ENCODE measurements around the gene FPR2. TPM values are rescaled to one million over a fixed set of nuclear protein-coding genes. Genes with fewer than 3 reads are reported as not detected.

FPR2 gene
- total and polyA plus RNA-seq, 3 experiments from 2014 or later = not detected

GRCh38 chr19:51719251-51719988 is 41.6 kb upstream of the FPR2 start:
- H3K27me3 ChIP-seq (ENCODE audit: insufficient read depth, low read length, poor library complexity, severe bottlenecking) = peaks cover 2% of the 10 kb centered on the region
- no peak for DNase-seq
- no peaks in the 10 kb centered on the region for H3K9me3 ChIP-seq (ENCODE audit: low read length)
- H3K36me3 ChIP-seq (ENCODE audit: insufficient read depth, low read length) = no peaks in the 10 kb centered on the region
- Mint-ChIP-seq H3K36me3 (peaks cover 0 to 6% (median 0%) of the 10 kb centered on the region in 3 donors), H3K4me1 (peaks cover 0 to 5% (median 2%) of the 10 kb centered on the region in 3 donors), H3K27ac (no peak overlapping the region), H3K27me3 (peaks cover 28 to 59% of the 10 kb centered on the region in 2 donors), H3K4me3 (no peak overlapping the region), H3K9me3 (peaks cover 0 to 16% (median 0%) of the 10 kb centered on the region in 5 donors)
- H3K4me1 ChIP-seq (ENCODE audit: insufficient read depth, low read length) = no peaks in the 10 kb centered on the region
- H3K27ac ChIP-seq (ENCODE audit: low read depth, low read length) = no peak overlapping the region
- no peak overlapping the region for H3K4me3 ChIP-seq (ENCODE audit: low read length)
- CTCF ChIA-PET = no interaction called here
- POLR2A ChIA-PET = no interaction called here

GRCh38 chr19:51721905-51722304 is 39.1 kb upstream of the FPR2 start:
- no peak overlapping the region for H3K27ac Mint-ChIP-seq
- H3K27me3 ChIP-seq (ENCODE audit: insufficient read depth, low read length, poor library complexity, severe bottlenecking) = peaks cover 3% of the 10 kb centered on the region
- peaks cover 0 to 5% (median 0%) of the 10 kb centered on the region in 3 donors for H3K36me3 Mint-ChIP-seq
- peaks cover 0 to 5% (median 2%) of the 10 kb centered on the region in 3 donors for H3K4me1 Mint-ChIP-seq
- peaks cover 0 to 7% (median 0%) of the 10 kb centered on the region in 5 donors for H3K9me3 Mint-ChIP-seq
- H3K4me3 ChIP-seq (ENCODE audit: low read length) = no peak overlapping the region
- peaks cover 31 to 51% of the 10 kb centered on the region in 2 donors for H3K27me3 Mint-ChIP-seq
- POLR2A ChIA-PET = no interaction called here
- no peaks in the 10 kb centered on the region for H3K9me3 ChIP-seq (ENCODE audit: low read length)
- H3K36me3 ChIP-seq (ENCODE audit: insufficient read depth, low read length) = no peaks in the 10 kb centered on the region
- H3K27ac ChIP-seq (ENCODE audit: low read depth, low read length) = no peak overlapping the region
- no peaks in the 10 kb centered on the region for H3K4me1 ChIP-seq (ENCODE audit: insufficient read depth, low read length)
- CTCF ChIA-PET = no interaction called here
- H3K4me3 Mint-ChIP-seq = no peak overlapping the region
- no peak for DNase-seq

- Mint-ChIP-seq H3K27ac (no peak overlapping the region), H3K4me3 (no peak overlapping the region), H3K27me3 (peaks cover 35 to 52% of the 10 kb centered on the region in 2 donors), H3K36me3 (peaks cover 0 to 5% (median 0%) of the 10 kb centered on the region in 3 donors), H3K9me3 (peaks cover 0 to 11% (median 0%) of the 10 kb centered on the region in 5 donors), H3K4me1 (peaks cover 0 to 5% (median 2%) of the 10 kb centered on the region in 3 donors)
- Histone ChIP-seq H3K4me1 (ENCODE audit: insufficient read depth, low read length) (no peaks in the 10 kb centered on the region), H3K4me3 (ENCODE audit: low read length) (no peak overlapping the region), H3K9me3 (ENCODE audit: low read length) (no peaks in the 10 kb centered on the region), H3K27me3 (ENCODE audit: insufficient read depth, low read length, poor library complexity, severe bottlenecking) (peaks cover 3% of the 10 kb centered on the region), H3K36me3 (ENCODE audit: insufficient read depth, low read length) (no peaks in the 10 kb centered on the region), H3K27ac (ENCODE audit: low read depth, low read length) (no peak overlapping the region)
- CTCF ChIA-PET = no interaction called here
- DNase-seq = no peak
- POLR2A ChIA-PET = no interaction called here
Measured at GRCh38 chr19:51722492-51722891, 38.5 kb upstream of the FPR2 start.

DNA sequence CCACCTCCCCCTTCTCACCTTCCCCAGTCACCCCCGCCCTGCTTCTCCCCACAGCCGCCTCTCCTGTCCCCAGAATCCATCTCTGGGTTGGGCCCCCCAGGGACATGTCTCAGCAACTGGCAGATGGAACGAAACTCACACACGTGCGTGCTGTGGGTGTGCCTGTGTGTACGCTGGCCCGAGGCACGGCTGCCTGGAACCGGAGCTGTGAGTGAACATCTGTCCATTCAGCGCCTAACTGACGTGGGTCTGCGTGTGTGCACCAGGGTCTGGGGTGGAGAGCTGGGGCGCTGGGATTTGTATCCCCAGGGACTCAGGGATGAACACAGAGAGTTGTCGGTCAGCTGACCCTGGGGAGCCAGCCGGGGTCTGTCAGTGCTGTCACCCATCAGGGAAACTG is 36.4 kb upstream of the FPR2 start:
- Histone ChIP-seq H3K9me3 (ENCODE audit: low read length) (no peaks in the 10 kb centered on the region), H3K4me1 (ENCODE audit: insufficient read depth, low read length) (no peaks in the 10 kb centered on the region), H3K4me3 (ENCODE audit: low read length) (no peak overlapping the region), H3K36me3 (ENCODE audit: insufficient read depth, low read length) (no peaks in the 10 kb centered on the region), H3K27me3 (ENCODE audit: insufficient read depth, low read length, poor library complexity, severe bottlenecking) (peaks cover 3% of the 10 kb centered on the region), H3K27ac (ENCODE audit: low read depth, low read length) (no peak overlapping the region)
- POLR2A ChIA-PET = no interaction called here
- Mint-ChIP-seq H3K27ac (no peak overlapping the region), H3K27me3 (peaks cover 41 to 51% of the 10 kb centered on the region in 2 donors), H3K4me1 (no peaks in the 10 kb centered on the region), H3K9me3 (peaks cover 0 to 14% (median 4%) of the 10 kb centered on the region in 5 donors), H3K36me3 (peaks cover 0 to 9% (median 0%) of the 10 kb centered on the region in 3 donors), H3K4me3 (no peak overlapping the region)
- CTCF ChIA-PET = no interaction called here
- DNase-seq = no peak

DNA sequence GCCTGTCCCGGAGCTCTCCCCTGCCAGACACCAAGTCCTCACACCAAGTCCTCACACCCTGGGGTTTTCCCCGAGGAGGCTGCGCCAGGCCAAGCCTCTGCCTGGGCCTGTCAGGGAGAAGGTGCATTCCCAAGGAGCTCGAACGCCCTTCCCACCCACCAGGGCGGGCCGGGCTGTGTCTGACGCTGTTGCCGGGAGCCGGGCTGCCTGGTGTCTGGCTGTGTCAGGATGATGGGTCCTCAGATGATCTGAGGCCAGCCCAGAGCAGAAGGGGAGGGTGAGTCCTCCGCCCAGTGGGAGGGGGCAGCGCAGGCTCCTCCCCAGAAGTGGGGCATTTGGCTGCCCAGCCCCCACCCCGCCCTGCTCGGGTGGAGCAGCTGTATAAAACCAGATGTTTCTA is 34.9 kb upstream of the FPR2 start:
- peaks cover 3% of the 10 kb centered on the region for H3K27me3 ChIP-seq (ENCODE audit: insufficient read depth, low read length, poor library complexity, severe bottlenecking)
- Mint-ChIP-seq H3K27ac (no peak overlapping the region), H3K9me3 (peaks cover 3 to 21% (median 15%) of the 10 kb centered on the region in 5 donors), H3K27me3 (peaks cover 31 to 39% of the 10 kb centered on the region in 2 donors), H3K4me3 (no peak overlapping the region), H3K36me3 (peaks cover 0 to 9% (median 0%) of the 10 kb centered on the region in 3 donors), H3K4me1 (no peaks in the 10 kb centered on the region)
- ChIA-PET POLR2A (no interaction called here), CTCF (no interaction called here)
- H3K4me1 ChIP-seq (ENCODE audit: insufficient read depth, low read length) = no peaks in the 10 kb centered on the region
- no peaks in the 10 kb centered on the region for H3K36me3 ChIP-seq (ENCODE audit: insufficient read depth, low read length)
- H3K9me3 ChIP-seq (ENCODE audit: low read length) = no peaks in the 10 kb centered on the region
- no peak for DNase-seq
- H3K4me3 ChIP-seq (ENCODE audit: low read length) = no peak overlapping the region
- no peak overlapping the region for H3K27ac ChIP-seq (ENCODE audit: low read depth, low read length)

GRCh38 chr19:51727349-51727880 is 33.6 kb upstream of the FPR2 start:
- Histone ChIP-seq H3K9me3 (ENCODE audit: low read length) (no peaks in the 10 kb centered on the region), H3K4me3 (ENCODE audit: low read length) (no peak overlapping the region), H3K4me1 (ENCODE audit: insufficient read depth, low read length) (no peaks in the 10 kb centered on the region), H3K27ac (ENCODE audit: low read depth, low read length) (no peak overlapping the region), H3K27me3 (ENCODE audit: insufficient read depth, low read length, poor library complexity, severe bottlenecking) (peaks cover 3% of the 10 kb centered on the region), H3K36me3 (ENCODE audit: insufficient read depth, low read length) (no peaks in the 10 kb centered on the region)
- Mint-ChIP-seq H3K4me1 (no peaks in the 10 kb centered on the region), H3K9me3 (peaks cover 3 to 29% (median 23%) of the 10 kb centered on the region in 5 donors), H3K36me3 (peaks cover 0 to 9% (median 0%) of the 10 kb centered on the region in 3 donors), H3K27me3 (peaks cover 31 to 36% of the 10 kb centered on the region in 2 donors), H3K4me3 (peak overlapping the region in 1 of 7 donors; percentile 57), H3K27ac (no peak overlapping the region)
- CTCF ChIA-PET = no interaction called here
- POLR2A ChIA-PET = no interaction called here
- no peak for DNase-seq

DNA sequence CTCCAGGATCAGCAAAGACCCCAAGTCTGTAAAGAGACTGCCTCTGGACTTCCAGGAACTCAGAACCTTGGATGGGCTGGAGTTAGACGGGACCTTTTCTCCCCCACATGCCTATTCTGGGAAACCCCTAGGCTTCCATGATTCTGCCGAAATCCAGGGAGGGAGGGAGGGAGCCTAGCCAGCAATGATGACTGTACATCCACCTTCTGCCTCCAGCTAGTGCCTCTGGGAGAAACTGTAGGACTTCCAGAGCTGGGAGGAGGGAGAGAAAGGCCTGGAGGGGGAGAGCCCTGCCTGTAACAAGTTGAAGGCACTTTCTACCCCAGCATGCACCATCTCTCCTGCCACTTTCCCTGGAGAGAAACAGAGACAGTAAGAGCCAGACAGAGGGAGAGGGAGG is 31.2 kb upstream of the FPR2 start:
- H3K27me3 Mint-ChIP-seq = peaks cover 25 to 26% of the 10 kb centered on the region in 2 donors
- H3K27me3 ChIP-seq (ENCODE audit: insufficient read depth, low read length, poor library complexity, severe bottlenecking) = no peaks in the 10 kb centered on the region
- H3K27ac ChIP-seq (ENCODE audit: low read depth, low read length) = no peak overlapping the region
- H3K9me3 ChIP-seq (ENCODE audit: low read length) = no peaks in the 10 kb centered on the region
- ChIA-PET CTCF (no interaction called here), POLR2A (no interaction called here)
- H3K36me3 Mint-ChIP-seq = peaks cover 0 to 9% (median 0%) of the 10 kb centered on the region in 3 donors
- H3K27ac Mint-ChIP-seq = no peak overlapping the region
- H3K4me1 Mint-ChIP-seq = no peaks in the 10 kb centered on the region
- H3K36me3 ChIP-seq (ENCODE audit: insufficient read depth, low read length) = no peaks in the 10 kb centered on the region
- H3K4me3 ChIP-seq (ENCODE audit: low read length) = no peak overlapping the region
- H3K4me1 ChIP-seq (ENCODE audit: insufficient read depth, low read length) = no peaks in the 10 kb centered on the region
- peaks cover 3 to 29% (median 23%) of the 10 kb centered on the region in 5 donors for H3K9me3 Mint-ChIP-seq
- no peak overlapping the region for H3K4me3 Mint-ChIP-seq
- DNase-seq = no peak

DNA sequence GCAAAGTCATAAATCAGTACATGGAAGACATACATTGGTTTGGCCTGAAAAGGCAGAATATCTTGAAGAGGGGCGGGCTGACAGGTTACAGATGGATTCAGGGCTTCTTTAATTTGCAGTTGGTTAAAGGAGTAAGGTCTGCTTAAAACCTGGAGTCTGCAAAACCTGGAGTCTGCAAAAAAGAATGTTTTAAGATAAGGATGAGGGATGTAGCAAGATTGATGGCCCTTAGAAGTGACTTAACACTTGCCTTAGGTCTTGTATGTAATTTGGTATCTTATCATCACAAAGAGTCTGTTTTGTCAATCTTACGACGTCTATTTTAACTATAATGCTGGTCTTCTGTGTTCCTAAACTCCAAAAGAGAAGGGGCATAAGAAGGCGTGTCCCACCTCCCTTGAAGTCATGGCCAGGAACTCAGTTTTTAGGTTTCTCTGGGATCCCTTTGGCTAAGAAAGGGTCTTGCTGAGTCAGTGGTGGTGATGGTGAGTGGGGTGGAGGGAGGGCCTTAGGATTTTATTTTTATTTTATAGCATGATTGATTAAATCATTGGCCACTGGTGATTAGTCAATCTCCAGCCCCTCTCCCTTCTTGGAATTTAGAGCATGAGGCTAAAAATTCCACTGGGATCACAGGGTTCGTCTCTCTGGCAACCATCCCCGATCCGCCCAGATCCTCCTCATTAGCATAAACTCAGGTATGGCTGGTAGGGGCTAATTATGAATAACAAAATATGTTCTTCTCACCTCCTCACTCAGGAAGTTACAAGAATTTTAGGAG is 27.0 kb upstream of the FPR2 start:
- Histone ChIP-seq H3K4me3 (ENCODE audit: low read length) (no peak overlapping the region), H3K36me3 (ENCODE audit: insufficient read depth, low read length) (no peaks in the 10 kb centered on the region), H3K27me3 (ENCODE audit: insufficient read depth, low read length, poor library complexity, severe bottlenecking) (no peaks in the 10 kb centered on the region), H3K27ac (ENCODE audit: low read depth, low read length) (no peak overlapping the region), H3K9me3 (ENCODE audit: low read length) (no peaks in the 10 kb centered on the region), H3K4me1 (ENCODE audit: insufficient read depth, low read length) (no peaks in the 10 kb centered on the region)
- Mint-ChIP-seq H3K27me3 (peaks cover 13 to 22% of the 10 kb centered on the region in 2 donors), H3K27ac (no peak overlapping the region), H3K4me3 (no peak overlapping the region), H3K36me3 (no peaks in the 10 kb centered on the region), H3K9me3 (peaks cover 3 to 20% (median 19%) of the 10 kb centered on the region in 5 donors), H3K4me1 (no peaks in the 10 kb centered on the region)
- POLR2A ChIA-PET = no interaction called here
- CTCF ChIA-PET = no interaction called here
- no peak for DNase-seq
